AG04450 (cell line): Measurements from ENCODE around the gene S100A16. TPM values are rescaled to one million over a fixed set of nuclear protein-coding genes. Genes with fewer than 3 reads are reported as not detected.
"Not testable (repeated sequence)": the region's sequence is repeated elsewhere in the genome, so short reads cannot be mapped to it uniquely, and the experiment has no call there.

Experiments used
- CTCF ChIA-PET: fragments of 300-600, 350-600 bp; formaldehyde crosslinking; extraction: SDS; loops from one replicate; lab custom pipeline; 2022; ENCODE audit warnings: antibody characterized with exemption, inconsistent platforms; lab: Charles Lee
- POLR2A ChIA-PET: fragments of 350-600 bp; formaldehyde crosslinking; extraction: SDS; loops from one replicate; lab custom pipeline; 2021; ENCODE audit warnings: antibody characterized with exemption, inconsistent platforms; lab: Yijun Ruan, JAX
- DNase-seq: peaks from one replicate; pipeline ENCODE4 v3.0.0-alpha.2; 2011; ENCODE audit warnings: low read depth, low spot score
- H3K27ac ChIP-seq: one replicate; pipeline ENCODE4 v1.5.1; 2012; ENCODE audit warnings: low read depth, low read length, control low read depth
- H3K27me3 ChIP-seq: one replicate; pipeline ENCODE4 v1.6.0; 2012; ENCODE audit warnings: low read length; ENCODE audit not compliant: control insufficient read depth, insufficient read depth
- H3K4me3 ChIP-seq: 2 replicates; pipeline ENCODE4 v1.5.1; 2011; ENCODE audit warnings: mild to moderate bottlenecking, low read depth, low read length, control low read depth
- H3K9me3 ChIP-seq: 2 replicates; pipeline ENCODE4 v1.5.1; 2012; ENCODE audit warnings: low read length; ENCODE audit not compliant: control insufficient read depth, insufficient read depth
- polyA plus RNA-seq: library from polyadenylated mRNA; depleted of rRNA; stranded (reverse); fragments of >200 nt; gene quantifications from 2 replicates; pipeline ENCODE4 v1.2.3, GENCODE V29; 2011
- TF ChIP-seq, protein P1 (sequence below): IDR thresholded peaks from 2 replicates; pipeline ENCODE4 v1.5.1; 2011; ENCODE audit warnings: low read depth, low read length, control low read depth, inconsistent platforms

The S100A16 gene
- polyA plus RNA-seq, 1 experiment: 224 TPM

DNA sequence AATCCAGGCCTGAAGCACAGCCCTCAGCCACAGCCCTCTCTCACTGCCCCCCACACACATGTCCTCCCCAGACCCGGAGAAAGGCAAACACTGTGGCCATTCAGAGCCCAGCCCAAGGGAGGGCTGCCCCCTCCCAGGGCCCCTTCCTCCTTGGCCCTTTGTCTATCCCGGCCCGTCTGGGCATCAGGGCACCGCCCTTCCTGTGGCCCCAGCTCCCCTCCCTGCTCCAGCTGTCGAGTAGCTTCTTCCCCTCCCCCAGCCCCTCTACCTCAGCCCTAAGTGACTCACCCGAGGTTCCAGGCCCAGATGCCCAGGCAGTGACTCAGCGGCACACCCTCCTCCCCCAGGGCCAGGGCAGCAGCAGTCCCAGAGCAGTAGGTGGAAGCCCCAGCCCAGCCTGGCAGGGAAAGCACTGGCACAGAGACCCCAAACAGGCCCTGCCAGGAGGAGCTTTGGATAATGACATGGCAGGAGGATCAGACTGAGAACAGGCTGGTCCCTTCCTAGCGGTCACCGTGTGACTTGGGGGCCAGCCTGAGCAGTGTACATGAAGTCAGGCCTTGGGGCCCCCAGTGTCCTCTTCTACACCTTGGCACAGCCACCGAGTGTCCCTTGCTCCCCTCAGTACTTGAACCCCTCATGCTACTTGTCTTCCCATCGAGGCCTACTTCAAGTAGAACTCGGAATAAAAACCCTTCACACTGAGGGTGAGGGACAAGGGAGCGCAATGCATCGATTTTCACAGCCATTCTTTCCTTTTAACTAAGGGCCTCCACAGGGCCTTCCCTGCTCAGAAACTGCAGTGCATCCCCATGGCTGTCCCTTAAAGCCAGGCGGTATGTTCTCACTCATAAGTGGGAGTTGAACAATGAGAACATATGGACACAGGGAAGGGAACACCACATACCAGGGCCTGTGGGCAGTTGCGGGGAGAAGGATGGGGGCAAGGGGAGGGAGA lies 46.2 kb downstream of the S100A16 start:
- H3K9me3 ChIP-seq: no peaks in the 10 kb centered on the region
- ChIA-PET POLR2A (interaction anchor here (0.7 to 4.1 kb wide), 11 partner anchors 15 to 424 kb away, joined by 3 to 76 read pairs (median 5); partner anchors contain the start of genes CHTOP, RPS27, S100A13 and S100A16), CTCF (interaction anchor here (0.5 to 1.8 kb wide), 6 partner anchors 23 to 214 kb away, joined by 3 to 34 read pairs (median 5); no protein-coding TSS in a partner anchor)
- peak; percentile 98 for DNase-seq
- no peaks in the 10 kb centered on the region for H3K27me3 ChIP-seq
- TF ChIP-seq, protein P1, sequence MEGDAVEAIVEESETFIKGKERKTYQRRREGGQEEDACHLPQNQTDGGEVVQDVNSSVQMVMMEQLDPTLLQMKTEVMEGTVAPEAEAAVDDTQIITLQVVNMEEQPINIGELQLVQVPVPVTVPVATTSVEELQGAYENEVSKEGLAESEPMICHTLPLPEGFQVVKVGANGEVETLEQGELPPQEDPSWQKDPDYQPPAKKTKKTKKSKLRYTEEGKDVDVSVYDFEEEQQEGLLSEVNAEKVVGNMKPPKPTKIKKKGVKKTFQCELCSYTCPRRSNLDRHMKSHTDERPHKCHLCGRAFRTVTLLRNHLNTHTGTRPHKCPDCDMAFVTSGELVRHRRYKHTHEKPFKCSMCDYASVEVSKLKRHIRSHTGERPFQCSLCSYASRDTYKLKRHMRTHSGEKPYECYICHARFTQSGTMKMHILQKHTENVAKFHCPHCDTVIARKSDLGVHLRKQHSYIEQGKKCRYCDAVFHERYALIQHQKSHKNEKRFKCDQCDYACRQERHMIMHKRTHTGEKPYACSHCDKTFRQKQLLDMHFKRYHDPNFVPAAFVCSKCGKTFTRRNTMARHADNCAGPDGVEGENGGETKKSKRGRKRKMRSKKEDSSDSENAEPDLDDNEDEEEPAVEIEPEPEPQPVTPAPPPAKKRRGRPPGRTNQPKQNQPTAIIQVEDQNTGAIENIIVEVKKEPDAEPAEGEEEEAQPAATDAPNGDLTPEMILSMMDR: no peak
- peak overlapping the region; percentile 100 for H3K27ac ChIP-seq
- H3K4me3 ChIP-seq: no peak overlapping the region

DNA sequence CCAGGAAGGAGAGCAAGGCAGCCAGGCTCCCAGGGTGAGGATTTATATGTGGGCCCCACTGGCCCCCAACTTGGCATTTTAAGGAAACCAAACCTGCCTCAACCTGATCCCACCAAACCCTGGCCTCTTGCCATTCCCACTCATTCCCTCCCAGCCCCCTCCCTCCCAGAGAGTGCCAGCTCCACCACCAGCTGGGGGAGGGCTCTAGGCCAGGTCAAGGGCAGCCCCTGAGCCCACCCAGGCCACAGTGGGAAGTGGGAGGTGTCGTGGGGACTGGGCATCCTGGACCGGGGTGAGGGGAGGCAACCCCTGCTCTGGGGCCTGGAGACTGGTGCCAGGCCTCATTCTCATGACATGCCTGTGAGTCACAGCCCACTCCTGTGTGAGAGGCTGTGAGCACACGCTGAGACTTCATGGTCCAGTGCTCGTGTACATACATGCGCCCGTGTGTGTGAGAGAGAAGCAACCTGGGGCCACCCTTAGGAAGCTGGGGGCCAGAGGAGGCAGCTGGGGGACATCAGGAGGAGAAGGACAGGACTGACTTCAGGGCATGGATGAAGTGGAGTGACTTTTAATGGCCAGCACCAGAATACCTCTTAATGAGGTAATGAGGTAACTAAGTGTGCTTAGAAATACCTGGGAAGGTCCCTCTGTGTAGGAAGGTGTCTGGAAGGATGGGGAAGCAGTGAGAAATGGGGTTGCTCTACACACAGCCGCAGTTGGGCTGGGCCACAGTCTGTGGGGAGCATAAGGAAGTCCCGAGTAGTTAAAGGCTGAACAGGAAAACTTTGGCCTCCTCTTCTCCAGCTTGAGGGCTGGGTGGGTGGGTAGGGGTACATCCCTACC lies 47.2 kb downstream of the S100A16 start, which contains the start of gene S100A2:
Gene S100A2 (minus strand): TSS at position 316 of the 846 bp plus-strand sequence. CDS start 1,967 bp downstream, outside the sequence.
- TF ChIP-seq, protein P1: no peak
- peak within 1 kb of the TSS; percentile 25; the same call in 1 of the 2 replicates for H3K4me3 ChIP-seq
- peak; percentile 83 for DNase-seq
- CTCF ChIA-PET: interaction anchor here (0.5 to 1.8 kb wide), 6 partner anchors 22 to 213 kb away, joined by 3 to 34 read pairs (median 5); no protein-coding TSS in a partner anchor
- POLR2A ChIA-PET: interaction anchor here (0.7 to 4.1 kb wide), 13 partner anchors 14 to 425 kb away, joined by 3 to 76 read pairs (median 4); partner anchors contain the start of genes CHTOP, RPS27, S100A13 and S100A16
- H3K27ac ChIP-seq: peak within 1 kb of the TSS; percentile 100
- H3K9me3 ChIP-seq: no peaks in the 10 kb centered on the region
- H3K27me3 ChIP-seq: no peaks in the 10 kb centered on the region

DNA sequence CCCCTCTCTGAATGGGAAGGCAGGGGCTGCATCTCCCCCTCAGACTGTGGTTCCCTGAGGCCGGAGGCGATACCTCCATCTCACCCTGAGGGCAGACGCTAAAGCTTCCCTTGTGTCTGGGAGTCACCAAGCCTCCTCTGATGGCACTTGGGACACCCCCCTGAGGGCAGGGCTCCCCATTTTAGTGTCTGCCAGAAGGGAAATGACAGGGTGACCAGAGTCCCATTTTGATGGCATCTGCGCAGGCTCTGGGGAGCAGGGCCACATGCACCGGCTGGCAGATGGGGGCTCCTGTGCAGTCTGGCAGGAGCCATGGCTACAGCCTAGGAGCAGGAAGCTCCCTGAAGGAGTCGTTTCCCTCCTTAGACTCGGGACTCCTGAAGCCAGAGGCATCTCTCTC lies 48.9 kb downstream of the S100A16 start:
- Histone ChIP-seq H3K4me3 (no peak overlapping the region), H3K9me3 (no peaks in the 10 kb centered on the region), H3K27me3 (no peaks in the 10 kb centered on the region), H3K27ac (no peak overlapping the region)
- DNase-seq: no peak
- TF ChIP-seq, protein P1: no peak
- CTCF ChIA-PET: interaction anchor here (0.6 to 5.0 kb wide), 6 partner anchors 10 to 98 kb away, joined by 3 to 22 read pairs (median 6); no protein-coding TSS in a partner anchor
- POLR2A ChIA-PET: interaction anchor here (1.2 to 4.1 kb wide), 3 partner anchors 20 to 63 kb away, joined by 3 to 76 read pairs (median 23); partner anchors contain the start of genes S100A13, S100A4 and S100A6

DNA sequence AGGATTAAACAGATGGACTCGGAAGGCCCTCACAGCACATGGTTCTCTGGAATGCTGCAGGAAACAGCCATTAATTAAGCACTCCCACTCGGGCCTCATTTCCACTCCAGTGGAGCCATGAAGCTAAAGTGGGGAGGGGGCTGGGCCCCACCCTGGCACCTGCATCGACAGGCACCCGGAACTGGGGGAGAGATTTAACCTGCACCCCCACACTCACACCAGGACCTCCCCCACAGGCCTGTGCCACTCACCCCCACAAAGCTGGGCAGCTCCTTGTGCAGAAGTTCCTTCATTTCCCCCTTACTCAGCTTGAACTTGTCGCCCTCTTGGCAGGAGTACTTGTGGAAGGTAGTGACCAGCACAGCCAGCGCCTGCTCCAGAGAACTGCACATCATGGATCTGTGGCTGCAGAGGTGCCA lies 49.4 kb downstream of the S100A16 start:
- no peak overlapping the region for H3K4me3 ChIP-seq
- no peaks in the 10 kb centered on the region for H3K27me3 ChIP-seq
- H3K9me3 ChIP-seq: no peaks in the 10 kb centered on the region
- ChIA-PET POLR2A (interaction anchor here (1.2 to 4.1 kb wide), 3 partner anchors 19 to 64 kb away, joined by 3 to 76 read pairs (median 23); partner anchors contain the start of genes S100A13, S100A4 and S100A6), CTCF (interaction anchor here (0.8 to 5.0 kb wide), 3 partner anchors 31 to 69 kb away, joined by 3 to 22 read pairs (median 6); no protein-coding TSS in a partner anchor)
- TF ChIP-seq, protein P1: no peak
- no peak overlapping the region for H3K27ac ChIP-seq
- DNase-seq: no peak

DNA sequence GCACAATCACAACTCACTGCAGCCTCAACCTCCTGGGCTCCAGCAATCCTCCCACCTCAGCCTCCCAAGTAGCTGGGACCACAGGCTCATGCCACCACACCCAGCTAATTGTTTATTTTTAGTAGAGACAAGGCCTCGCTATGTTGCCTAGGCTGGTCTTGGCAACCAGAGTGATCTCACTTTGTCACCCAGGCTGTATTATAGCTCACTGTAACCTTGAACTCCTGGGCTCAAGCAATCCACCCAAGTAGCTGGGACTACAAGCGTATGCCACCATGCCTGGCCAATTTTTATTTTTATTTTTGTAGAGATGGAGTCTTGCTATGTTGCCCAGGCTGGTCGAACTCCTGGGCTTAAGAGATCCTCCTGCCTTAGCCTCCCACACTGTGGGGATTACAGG lies 50.9 kb downstream of the S100A16 start:
- POLR2A ChIA-PET, H3K27ac ChIP-seq, DNase-seq, H3K9me3 ChIP-seq, H3K4me3 ChIP-seq, H3K27me3 ChIP-seq: not testable (repeated sequence)
- CTCF ChIA-PET: interaction anchor here (1.3 to 5.0 kb wide), 6 partner anchors 10 to 67 kb away, joined by 3 to 22 read pairs (median 5); no protein-coding TSS in a partner anchor
